Pulmonary artery endothelial cell (primary cell): ENCODE results near the gene HSPA1L. TPM values are rescaled to one million over a fixed set of nuclear protein-coding genes. Genes with fewer than 3 reads are reported as not detected.

ENCODE experiments used
- DNase-seq: peaks from one replicate; pipeline ENCODE4 v3.0.0-alpha.2; 2011; ENCODE audit warnings: low read depth, low spot score
- total RNA-seq: library from RNA; depleted of rRNA; stranded (reverse); fragments of >200 nt; gene quantifications from 2 replicates; pipeline ENCODE4 v1.2.3, GENCODE V29; 2014

Gene HSPA1L
- total RNA-seq, 1 donor from 2014 or later, result 0.53 TPM

- no peak for DNase-seq
Measured at GRCh38 chr6:31784098-31784925, 30.8 kb downstream of the HSPA1L start.

- DNase-seq, result no peak
Measured at GRCh38 chr6:31782126-31782855, 32.8 kb downstream of the HSPA1L start.

- DNase-seq, result no peak
Measured at GRCh38 chr6:31781244-31782125, 33.6 kb downstream of the HSPA1L start.

GRCh38 chr6:31780507-31781243 lies 34.4 kb downstream of the HSPA1L start:
- DNase-seq, result no peak

- no peak for DNase-seq
Measured at GRCh38 chr6:31779908-31780307, 35.2 kb downstream of the HSPA1L start.

GRCh38 chr6:31778999-31779885 lies 35.8 kb downstream of the HSPA1L start:
- DNase-seq, result no peak

GRCh38 chr6:31778193-31778592 lies 36.9 kb downstream of the HSPA1L start:
- no peak for DNase-seq

GRCh38 chr6:31777667-31778050 lies 37.4 kb downstream of the HSPA1L start:
- no peak for DNase-seq

GRCh38 chr6:31776989-31777666 lies 38.0 kb downstream of the HSPA1L start, which contains the start of gene VWA7:
TSS of gene VWA7 (minus strand) at chr6:31777328. CDS start at chr6:31776779, 549 bp downstream.
- DNase-seq, result no peak

- no peak for DNase-seq
Measured at GRCh38 chr6:31776485-31776988, 38.5 kb downstream of the HSPA1L start.

- DNase-seq, result no peak
Measured at GRCh38 chr6:31775633-31776484, 39.2 kb downstream of the HSPA1L start.

- no peak for DNase-seq
Measured at GRCh38 chr6:31775184-31775583, 39.9 kb downstream of the HSPA1L start.

- DNase-seq, result no peak
Measured at GRCh38 chr6:31771992-31772358, 43.1 kb downstream of the HSPA1L start.

- no peak for DNase-seq
Measured at GRCh38 chr6:31770860-31771259, 44.2 kb downstream of the HSPA1L start.

- no peak for DNase-seq
Measured at GRCh38 chr6:31769684-31770371, 45.3 kb downstream of the HSPA1L start.

GRCh38 chr6:31768363-31769257 lies 46.5 kb downstream of the HSPA1L start:
- no peak for DNase-seq
